D721Med (cell line): ENCODE data around the gene CD36.

Experiments
- DNase-seq: peaks from one replicate; pipeline ENCODE4 v3.0.0; 2011; ENCODE audit warnings: low spot score; ENCODE audit not compliant: insufficient read length
- FAIRE-seq: peaks from 2 replicates; lab custom pipeline; 2011; peaks lifted over from hg19 to GRCh38; lab: Jason Lieb, UNC
- TF ChIP-seq, protein P1 (sequence below): IDR thresholded peaks from 2 replicates; pipeline ENCODE4 v1.5.1; 2012; ENCODE audit warnings: mild to moderate bottlenecking, control low read depth; ENCODE audit not compliant: insufficient read depth; ENCODE audit errors: missing control alignments

Gene CD36

DNA sequence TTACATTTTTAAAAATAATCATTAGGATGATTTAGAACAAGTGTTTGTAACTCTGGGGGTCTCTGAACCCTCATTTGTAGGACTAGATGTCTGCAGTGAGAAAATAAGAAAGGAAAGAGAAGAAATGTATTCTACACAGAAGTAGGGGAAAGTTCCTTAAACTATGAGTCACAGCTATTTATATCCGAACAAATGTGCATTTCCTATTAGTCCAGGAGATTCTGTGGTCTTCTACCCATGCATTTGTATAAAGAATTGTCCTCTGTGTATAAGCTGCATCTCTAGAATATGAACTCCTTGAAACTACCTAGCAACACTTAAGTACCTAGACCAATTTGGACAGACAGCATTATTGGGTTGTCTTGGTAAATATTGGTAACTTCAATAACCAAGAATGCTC, 15.9 kb upstream of the CD36 start:
- no peak for FAIRE-seq
- TF ChIP-seq, protein P1, sequence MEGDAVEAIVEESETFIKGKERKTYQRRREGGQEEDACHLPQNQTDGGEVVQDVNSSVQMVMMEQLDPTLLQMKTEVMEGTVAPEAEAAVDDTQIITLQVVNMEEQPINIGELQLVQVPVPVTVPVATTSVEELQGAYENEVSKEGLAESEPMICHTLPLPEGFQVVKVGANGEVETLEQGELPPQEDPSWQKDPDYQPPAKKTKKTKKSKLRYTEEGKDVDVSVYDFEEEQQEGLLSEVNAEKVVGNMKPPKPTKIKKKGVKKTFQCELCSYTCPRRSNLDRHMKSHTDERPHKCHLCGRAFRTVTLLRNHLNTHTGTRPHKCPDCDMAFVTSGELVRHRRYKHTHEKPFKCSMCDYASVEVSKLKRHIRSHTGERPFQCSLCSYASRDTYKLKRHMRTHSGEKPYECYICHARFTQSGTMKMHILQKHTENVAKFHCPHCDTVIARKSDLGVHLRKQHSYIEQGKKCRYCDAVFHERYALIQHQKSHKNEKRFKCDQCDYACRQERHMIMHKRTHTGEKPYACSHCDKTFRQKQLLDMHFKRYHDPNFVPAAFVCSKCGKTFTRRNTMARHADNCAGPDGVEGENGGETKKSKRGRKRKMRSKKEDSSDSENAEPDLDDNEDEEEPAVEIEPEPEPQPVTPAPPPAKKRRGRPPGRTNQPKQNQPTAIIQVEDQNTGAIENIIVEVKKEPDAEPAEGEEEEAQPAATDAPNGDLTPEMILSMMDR, result no peak
- no peak for DNase-seq

GRCh38 chr7:80623503-80624252, 14.8 kb upstream of the CD36 start:
- no peak for DNase-seq
- no peak for FAIRE-seq

DNA sequence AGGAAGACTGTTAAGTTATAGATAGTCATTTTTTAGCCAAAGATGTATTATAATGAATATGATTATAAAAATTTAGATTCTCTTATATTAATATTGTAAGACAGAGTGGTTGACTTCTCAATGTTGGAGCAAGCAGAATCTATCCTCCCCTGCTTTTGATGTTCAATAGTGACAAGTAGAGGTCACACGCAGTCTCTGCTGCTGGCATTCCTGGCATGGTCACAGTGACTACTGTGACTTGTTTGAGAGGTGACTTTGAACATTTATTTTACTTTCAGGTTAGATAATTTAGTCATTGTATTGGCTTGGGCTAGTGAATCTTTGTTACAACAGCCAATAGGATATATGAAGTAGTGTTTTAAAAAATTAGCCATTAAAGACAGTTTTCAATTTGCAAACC, 13.7 kb upstream of the CD36 start:
- TF ChIP-seq, protein P1, result no peak
- no peak for FAIRE-seq
- no peak for DNase-seq

More at GRCh38 chr7:80623503-80624252, 14.8 kb upstream of the CD36 start:
- TF ChIP-seq, protein P1, result no peak

DNA sequence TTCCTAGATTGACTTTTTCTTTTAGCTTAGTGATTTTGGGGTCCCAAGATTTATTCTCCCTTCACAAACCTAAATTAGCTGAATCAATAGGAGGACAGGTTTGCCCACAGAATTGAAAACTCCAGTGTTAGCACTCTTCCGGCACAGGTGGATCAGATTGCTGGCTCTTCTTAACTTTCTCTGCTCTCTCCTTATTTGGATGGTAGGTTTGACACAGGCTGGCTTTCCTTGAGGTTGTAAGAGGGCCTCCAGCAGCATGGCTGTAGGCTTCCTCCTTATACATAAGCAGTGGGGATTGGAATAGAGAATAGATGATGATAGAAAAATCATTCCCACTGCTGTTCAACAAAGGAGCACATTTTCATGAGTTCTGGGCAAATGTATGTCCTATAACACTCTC, 9.4 kb upstream of the CD36 start:
- no peak for FAIRE-seq
- no peak for DNase-seq
- TF ChIP-seq, protein P1, result no peak

GRCh38 chr7:80630608-80631405, 7.6 kb upstream of the CD36 start:
- no peak for DNase-seq
- no peak for FAIRE-seq

DNA sequence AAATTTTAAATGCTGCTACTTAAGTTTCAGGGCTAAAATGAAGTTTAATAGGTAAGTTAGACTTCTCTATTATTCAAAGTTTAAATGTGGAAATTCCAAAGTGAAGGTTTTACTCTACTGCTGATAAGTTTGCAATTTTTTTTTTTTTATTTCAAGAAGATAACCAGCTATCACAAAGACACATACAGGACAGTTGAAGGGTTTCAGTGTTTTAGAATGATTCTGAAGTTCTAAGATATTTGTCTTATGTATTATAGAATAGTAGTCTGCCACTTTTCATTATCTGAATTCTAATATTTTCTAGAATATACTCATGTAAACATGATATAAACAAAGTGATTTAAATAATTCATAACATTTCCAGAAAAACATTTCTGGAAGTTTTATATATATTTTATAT, 7.0 kb upstream of the CD36 start:
- TF ChIP-seq, protein P1, result no peak
- DNase-seq, result no peak
- FAIRE-seq, result no peak

More at GRCh38 chr7:80630608-80631405, 7.6 kb upstream of the CD36 start:
- TF ChIP-seq, protein P1, result no peak
